HG03108 (cell line): ENCODE data around the gene MEIKIN.
"Not testable (repeated sequence)": the region's sequence is repeated elsewhere in the genome, so short reads cannot be mapped to it uniquely, and the experiment has no call there.

ENCODE experiments used
- ATAC-seq: cut with Tn5 transposase; IDR thresholded peaks from one replicate; pipeline ENCODE4 v1.9.1; 2021; ENCODE audit warnings: moderate library complexity; ENCODE audit not compliant: unreplicated experiment

The MEIKIN gene

DNA sequence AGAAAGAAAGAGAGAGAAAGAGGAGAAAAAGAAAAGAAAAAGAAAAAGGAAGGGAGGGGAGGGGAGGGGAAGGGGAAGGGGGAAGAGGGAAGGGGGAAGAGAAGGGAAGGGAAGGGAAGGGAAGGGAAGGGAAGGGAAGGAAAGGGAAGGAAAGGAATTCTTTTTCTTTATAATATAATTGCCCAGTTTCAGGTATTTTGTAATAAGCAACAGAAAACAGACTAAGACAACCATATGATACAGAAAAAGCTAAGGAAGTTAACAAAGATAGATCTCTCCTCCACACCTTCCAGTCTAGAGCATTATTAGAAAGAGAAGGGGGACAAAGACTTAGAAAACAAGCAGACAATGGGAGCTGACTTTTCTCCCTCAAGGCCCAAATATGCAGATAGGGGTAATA is 31.0 kb downstream of the MEIKIN start:
- no peak for ATAC-seq

DNA sequence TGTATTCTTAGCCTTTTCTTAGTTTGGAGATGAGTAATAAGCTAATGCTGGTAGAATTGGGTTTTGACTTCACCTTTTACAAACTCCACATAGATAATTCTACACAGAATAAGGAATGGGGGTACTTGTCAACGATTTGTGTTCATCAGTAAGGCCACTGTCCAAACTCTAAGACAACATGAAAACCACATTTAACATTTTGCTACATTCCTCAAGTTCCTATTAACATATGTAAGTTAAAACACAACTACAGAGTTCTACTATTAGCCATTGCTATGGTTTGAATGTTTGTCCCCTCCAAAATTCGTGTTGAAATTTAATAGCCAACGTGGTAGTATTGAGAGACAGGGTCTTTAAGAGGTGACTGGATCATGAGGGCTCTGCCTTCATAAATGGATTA is 31.9 kb downstream of the MEIKIN start:
- ATAC-seq, result no peak

DNA sequence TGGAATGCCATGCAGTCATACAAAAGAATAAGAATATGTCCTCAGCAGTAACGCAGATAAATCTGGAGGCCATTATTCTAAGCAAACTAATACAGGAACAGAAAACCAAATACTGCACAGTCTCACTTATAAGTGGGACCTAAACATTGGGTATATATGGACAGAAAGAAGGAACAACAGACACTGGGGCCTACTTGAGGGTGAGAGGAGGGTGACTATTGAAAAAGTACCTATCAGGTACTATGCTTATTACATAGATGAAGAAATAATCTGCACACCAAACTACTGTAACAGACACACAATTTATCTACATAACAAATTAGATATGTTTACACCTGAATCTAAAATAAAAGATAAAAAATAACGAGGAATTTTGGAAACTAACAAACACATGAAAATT is 38.8 kb downstream of the MEIKIN start:
- no peak for ATAC-seq

DNA sequence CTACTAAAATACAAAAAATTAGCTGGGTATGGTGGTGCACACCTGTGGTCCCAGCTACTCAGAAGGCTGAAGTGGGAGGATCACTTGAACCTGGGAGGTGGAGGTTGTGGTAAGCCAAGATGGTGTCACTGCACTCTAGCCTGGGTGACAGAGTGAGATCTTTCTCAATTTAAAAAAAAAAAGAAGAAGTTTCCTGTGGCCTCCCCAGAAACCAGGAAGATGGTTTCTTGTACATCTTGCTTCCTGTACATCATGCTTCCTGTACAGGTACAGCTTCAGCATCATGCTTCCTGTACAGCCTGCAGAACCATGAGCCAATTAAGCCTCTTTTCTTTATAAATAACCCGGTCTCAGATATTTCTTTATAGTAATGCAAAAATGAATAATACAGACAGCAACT is 43.2 kb downstream of the MEIKIN start:
- not testable (repeated sequence) for ATAC-seq

DNA sequence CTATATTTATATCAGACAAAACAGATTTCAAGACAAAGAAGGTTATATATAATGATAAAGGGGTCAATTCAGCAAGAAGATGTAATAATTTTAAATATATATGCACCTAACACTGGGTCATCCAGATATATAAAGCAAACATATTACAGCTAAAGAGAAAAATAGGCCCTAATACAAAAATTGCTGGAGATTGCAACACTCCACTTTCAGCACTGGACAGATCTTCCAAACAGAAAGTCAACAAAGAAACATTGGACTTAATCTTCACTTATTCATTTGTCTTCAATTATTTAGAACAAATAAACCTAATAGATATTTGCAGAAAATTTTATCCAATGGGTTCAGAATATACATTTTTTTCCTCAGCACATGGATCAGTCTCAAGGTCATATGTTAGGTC is 45.8 kb downstream of the MEIKIN start:
- ATAC-seq, result no peak

DNA sequence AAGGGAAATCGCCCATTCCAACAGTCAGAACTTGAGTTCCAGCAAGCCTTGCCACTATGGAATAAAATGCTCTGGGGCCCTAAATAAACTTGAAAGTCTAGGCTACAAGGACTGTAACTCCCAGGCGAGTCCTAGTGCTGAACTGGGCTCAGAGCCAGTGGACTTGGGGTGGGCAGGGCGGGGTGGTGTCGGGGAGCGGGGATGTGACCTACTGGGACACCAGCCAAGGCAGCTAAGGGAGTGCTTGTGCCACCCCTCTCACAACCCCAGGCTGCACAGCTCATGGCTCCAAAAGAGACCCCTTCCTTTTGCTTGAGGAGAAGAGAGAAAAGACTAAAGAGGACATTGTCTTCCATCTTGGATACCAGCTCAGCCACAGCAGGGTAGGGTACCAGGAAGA is 61.5 kb downstream of the MEIKIN start:
- ATAC-seq, result no peak

DNA sequence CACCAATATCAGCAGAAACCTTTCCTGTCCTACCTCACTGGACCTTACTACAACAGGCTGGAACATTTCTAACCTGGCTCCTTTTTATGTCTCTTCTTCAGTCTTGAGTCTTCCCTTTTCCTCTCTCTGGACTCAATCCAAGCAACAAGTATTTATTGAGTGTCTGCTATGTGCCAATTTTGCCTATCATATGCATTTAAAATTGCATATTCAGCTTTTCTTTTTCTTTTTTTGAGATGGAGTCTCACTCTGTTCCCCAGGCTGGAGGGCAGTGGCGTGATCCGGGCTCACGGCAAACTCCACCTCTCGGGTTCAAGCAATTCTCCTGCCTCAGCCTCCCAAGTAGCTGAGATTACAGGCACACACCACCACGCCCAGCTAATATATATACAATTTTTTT is 65.8 kb downstream of the MEIKIN start:
- ATAC-seq, result no peak

DNA sequence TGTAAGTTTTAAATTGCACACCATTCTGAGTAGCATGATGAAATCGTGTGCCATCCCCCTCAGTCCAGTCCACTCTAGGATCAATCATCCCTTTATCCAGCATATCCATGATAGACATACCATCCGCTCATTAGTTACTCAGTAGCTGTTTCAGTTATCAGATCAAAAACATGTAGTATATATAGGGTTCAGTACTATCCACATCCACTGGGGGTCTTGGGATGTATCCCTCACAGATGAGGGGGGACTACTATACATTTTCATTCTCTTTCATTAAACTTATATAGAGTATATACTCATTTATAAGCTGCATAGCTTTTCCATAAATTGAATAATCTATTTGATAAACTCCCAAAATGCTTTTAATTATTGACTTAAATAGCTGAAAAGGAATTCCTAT is 67.6 kb downstream of the MEIKIN start:
- ATAC-seq, result no peak

DNA sequence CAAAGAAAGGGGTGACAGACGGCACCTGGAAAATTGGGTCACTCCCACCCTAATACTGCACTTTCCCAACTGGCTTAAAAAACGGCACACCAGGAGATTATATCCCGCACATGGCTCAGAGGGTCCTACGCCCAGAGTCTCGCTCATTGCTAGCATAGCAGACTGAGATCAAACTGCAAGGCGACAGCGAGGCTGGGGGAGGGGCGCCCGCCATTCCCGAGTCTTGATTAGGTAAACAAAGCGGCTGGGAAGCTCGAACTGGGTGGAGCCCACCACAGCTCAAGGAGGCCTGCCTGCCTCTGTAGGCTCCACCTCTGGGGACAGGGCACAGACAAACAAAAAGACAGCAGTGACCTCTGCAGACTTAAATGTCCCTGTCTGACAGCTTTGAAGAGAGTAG is 74.2 kb downstream of the MEIKIN start:
- not testable (repeated sequence) for ATAC-seq

DNA sequence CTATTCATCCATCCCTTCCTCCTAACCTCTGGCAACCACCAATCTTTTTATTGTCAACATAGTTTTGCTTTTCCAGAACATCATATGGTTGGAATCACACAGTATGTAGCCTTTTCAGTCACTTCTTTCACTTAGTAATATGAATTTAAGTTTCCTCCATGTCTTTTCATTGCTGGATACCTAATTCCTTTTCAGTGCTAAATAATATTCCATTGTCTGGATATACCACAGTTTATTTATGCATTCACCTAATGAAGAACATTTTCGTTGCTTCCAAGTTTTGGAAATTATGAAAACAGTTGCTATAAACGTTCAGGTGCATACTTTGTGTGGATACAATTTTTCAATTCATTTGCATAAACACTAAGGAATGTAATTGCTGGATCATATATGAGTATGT is 77.9 kb downstream of the MEIKIN start:
- ATAC-seq, result no peak

DNA sequence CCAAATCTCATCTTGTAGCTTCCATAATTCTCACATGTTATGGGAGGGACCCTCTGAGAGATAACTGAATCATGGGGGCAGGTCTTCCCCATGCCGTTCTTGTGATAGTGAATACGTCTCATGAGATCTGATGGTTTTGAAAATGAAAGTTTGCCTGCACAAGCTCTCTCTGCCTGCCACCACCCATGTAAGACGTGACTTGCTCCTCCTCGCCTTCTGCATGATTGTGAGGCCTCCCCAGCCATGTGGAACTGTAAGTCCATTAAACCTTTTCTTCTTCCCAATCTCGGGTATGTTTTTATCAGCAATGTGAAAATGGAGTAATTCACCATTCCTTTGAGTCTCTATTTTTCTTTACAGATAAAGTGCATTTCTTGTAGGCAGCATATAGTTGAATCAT is 81.8 kb downstream of the MEIKIN start:
- ATAC-seq, result no peak

DNA sequence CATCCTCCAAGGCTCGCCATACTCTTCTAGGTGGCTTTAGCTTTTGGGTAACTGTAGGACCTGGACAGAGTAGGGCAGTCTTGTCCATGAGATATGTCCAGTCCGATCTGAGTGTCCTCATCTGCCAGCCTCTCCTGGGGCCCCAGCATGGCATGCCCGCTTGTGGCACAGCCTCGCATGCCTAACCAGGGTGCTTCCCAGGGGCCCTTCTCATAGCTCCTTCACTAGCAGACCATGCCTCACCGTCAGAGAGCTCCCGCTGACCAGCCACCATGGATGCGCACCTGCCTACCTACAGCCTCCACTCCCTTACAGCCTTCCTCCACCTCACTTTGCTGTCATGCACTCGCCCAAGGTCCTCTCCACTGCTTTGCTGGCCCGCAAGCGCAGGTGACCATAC is 88.1 kb downstream of the MEIKIN start:
- ATAC-seq, result no peak

DNA sequence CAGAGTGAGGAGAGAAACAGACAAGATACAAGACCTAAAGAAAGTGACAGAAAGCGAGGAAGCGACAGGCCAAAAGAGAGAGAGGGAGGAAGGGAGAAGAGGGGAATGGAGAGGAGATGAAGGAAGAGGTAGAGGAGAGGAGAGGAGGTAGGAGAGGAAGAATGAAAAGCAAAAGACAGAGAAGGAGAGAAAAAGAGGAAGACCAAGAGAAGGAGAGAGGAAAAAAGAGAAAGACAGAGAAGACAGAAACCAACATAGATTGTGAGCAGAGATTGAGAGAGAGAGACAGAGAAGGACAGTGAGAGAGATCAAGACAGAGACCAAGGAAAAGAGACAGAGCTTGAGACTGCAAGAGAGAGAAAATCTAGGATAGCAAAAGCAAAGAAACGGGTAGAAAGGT is 90.0 kb downstream of the MEIKIN start:
- no peak for ATAC-seq

DNA sequence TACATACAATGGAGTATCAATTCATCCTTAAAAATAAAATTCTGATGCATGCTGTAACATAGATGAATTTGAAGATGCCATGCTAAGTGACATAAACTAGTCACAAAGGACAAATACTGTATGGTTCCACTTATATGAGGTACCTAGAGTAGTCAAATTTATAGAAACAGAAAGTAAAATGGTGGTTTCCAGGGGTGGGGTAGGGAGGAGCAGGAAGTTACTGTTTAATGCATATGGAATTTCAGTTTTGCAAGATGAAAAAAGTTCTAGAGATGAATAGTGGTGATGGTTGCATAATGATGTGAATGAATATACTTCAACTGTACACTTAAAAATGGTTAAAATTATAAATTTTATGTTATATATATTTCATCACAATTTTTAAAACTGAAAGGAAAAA is 91.3 kb downstream of the MEIKIN start:
- peak; percentile 50 for ATAC-seq

DNA sequence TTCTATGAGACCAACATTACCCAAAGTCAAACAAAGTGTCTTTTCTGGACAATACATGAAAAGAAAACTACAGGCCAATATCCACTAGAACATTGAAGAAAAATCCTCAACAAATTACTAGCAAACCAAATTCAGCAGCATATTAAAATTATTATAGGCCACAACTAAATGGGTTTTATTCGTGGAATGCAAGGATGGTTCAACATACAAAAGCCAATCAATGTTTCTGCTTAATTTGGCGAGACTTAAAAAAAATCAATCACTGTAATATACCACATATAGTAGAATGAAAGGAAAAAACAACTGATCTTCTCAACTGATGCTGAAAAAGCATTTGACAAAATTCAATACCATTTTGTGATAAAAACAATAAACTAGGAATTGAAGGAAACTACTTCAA is 96.8 kb downstream of the MEIKIN start:
- ATAC-seq, result no peak

DNA sequence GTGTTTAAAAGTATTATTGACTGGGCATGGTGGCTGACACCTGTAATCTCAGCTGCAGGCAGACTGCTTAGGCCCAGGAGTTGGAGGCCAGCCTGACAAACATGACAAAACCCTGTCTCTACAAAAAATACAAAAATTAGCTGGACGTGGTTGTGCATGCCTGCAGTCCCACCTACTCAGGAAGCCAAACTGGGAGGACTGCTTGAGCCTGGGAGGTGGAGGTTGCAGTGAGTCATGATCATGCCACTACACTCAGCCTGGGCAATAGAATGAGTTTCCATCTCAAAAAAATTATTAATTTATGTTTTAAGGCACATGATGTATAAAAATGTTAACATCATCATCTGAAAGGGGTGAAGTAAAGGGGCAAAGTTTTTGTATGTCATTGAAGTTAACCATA is 98.9 kb downstream of the MEIKIN start:
- no peak for ATAC-seq

DNA sequence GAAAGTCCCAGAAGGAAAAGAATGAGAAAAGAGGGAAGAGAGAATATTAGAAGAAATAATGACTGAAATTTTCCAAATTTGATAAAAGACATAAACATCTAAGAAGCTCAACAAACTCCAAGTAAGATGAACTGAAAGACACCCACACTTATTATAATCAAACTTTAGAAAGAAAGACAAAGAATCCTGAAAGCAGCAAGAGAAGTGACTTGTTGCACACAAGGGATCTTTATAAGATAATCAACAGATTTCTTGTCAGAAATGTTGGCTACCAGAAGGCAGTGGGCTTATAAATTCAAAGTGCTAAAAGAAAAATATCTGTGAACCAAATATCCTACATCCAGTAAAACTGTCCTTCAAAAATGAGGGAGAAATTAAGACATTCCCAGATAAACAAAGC is 99.6 kb downstream of the MEIKIN start:
- no peak for ATAC-seq

DNA sequence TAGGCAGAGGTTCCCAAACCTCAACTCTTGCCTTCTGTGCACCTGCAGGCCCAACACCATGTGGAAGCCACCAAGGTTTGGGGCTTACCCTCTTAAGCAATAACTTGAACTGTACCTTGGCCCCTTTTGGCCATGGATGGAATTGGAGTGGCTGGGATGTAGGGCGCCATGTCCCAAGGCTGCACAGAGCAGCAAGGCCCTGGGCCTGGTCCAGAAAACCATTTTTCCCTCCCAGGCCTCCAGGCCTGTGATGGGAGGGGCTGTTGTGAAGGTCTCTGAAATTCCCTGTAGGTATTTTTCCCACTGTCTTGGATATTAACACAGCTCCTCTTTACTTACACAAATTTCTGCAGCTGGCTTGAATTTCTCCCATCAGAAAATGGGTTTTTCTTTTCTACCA is 102.5 kb downstream of the MEIKIN start:
- not testable (repeated sequence) for ATAC-seq

DNA sequence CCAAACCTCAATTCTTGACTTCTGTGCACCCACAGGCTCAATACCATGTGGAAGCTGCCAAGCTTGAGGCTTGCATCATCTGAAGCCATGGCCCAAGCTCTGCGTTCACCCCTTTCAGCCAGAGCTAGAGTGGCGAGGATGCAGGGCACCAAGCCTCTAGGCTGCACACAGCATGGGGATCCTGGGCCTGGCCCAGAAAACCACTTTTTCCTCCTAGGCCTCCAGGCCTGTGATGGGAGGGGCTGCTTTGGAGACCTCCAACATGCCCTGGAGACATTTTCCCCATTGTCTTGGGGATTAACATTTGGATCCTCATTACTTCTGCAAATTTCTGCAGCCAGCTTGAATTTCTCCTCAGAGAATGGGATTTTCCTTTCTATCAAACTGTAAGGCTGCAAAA is 112.8 kb downstream of the MEIKIN start:
- ATAC-seq, result not testable (repeated sequence)

DNA sequence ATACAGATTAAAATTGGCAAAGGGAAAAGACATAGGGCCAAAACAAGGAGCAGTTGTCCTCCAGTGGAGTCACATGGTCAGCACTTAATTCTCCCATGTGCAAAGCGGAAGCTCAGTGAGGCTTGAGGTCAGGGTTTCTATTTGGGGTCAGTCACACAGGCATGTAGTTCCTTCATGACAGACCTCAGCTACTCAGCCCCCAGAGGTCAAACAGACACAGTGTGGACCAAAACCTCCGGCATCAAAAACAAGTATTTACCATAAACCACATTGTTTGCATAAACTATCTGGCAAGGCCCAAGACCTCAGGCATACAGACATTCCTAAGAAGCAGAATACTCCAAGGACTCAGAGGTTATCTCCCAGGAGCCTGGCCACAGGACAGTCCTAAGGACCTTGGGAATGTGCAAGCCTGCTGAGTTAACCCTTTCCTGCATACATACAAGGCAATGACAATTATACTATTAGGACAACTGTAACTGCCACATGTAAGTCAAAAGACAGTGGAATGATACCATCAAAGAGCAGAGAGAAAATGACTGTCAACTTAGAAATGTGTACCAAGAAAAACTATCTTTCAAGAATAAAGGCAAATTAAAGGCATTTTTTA is 120.0 kb downstream of the MEIKIN start:
- ATAC-seq, result no peak

DNA sequence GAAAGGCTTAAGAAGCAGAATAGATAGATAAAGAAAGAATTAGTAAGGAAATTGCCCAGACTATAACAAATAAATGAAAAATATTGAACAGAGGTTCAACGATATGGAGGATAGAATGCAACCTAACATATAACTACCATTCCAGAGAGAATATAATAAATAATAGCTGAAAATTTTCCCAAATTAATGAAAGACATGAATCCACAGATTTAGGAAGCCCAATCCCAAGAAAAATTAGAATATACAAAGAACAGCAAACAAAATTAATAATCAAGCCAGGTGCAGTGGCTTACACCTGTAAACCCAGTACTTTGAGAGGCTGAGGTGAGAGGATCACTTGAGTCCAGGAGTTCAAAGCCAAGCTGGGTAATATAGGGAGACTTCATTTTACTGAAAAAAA is 120.8 kb downstream of the MEIKIN start:
- no peak for ATAC-seq

DNA sequence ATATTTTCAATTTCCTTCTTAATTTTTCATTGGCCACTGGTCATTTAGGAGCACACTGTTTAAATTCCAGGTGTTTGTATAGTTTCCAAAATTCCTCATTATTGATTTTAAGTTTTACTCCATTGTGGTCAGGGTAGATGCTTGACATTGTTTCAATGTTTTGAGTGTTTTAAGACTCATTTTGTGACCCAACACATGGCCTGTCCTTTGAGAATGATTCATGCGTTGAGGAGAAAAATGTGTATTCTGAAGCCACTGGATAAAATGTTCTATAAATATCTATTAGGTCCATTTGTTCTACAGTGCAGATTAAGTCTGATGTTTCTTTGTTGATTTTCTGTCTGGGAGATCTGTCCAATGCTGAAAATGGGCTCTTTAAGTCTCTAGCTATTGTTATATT is 124.2 kb downstream of the MEIKIN start:
- ATAC-seq, result no peak

DNA sequence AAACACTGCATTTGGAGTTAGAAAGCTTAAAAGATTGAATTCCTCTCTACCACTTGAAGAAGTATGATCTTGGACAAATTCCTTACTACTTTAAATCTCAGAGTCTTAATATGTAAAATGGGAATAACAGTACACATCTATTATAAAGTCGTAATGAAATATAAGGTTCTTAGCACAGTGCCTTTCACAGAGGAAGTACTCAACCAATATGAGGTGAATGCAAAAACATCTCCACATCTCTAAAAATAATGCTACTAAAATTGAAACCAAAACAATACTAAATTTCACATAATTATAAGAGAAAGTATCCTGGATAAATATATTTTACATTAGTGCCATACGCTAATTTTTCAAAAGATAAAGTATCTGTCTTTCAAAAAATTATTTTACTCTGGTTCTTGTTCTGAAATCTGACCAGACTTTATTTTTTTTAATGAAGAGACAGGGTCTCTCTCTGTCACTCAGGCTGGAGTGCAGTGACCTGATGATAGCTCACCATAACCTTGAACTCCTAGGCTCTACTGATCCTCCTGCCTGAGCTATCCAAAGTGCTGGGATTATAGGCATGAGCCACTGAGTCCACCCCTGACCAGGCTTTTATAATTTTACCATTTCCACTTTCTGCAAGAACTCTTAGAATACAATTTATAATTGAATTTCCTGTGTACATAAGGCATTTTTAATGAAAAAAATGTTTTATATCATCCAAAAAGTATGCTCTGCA is 127.3 kb downstream of the MEIKIN start:
- ATAC-seq, result no peak
